Central memory CD8-positive, alpha-beta T cell (primary cell): ENCODE data around the gene TMEM244.
"Not testable (repeated sequence)": the region's sequence is repeated elsewhere in the genome, so short reads cannot be mapped to it uniquely, and the experiment has no call there.

ENCODE experiments used
- ATAC-seq: fragments of 150-1000 bp; cut with Tn5 transposase; replicated peaks from 2 replicates; pipeline ENCODE4 v1.10.0; 2022; ENCODE audit warnings: mild to moderate bottlenecking, moderate FRiP score, moderate number of reproducible peaks; ENCODE audit not compliant: poor library complexity, severe bottlenecking; ENCODE audit errors: extremely low read depth
- DNase-seq, 2 donors: peaks; one replicate each; pipeline ENCODE4 v3.0.0; 2021; ENCODE audit warnings: low spot score in 2 of 2
- H3K27ac Mint-ChIP-seq: one replicate; pipeline ENCODE4 v1.8.0; 2022; ENCODE audit warnings: low read depth, mild to moderate bottlenecking, moderate library complexity, mixed read lengths
- H3K27me3 Mint-ChIP-seq: one replicate; pipeline ENCODE4 v1.8.0; 2022; ENCODE audit warnings: mixed read lengths
- H3K36me3 Mint-ChIP-seq: one replicate; pipeline ENCODE4 v1.8.0; 2022; ENCODE audit warnings: mild to moderate bottlenecking, moderate library complexity, mixed read lengths; ENCODE audit not compliant: insufficient read depth
- H3K4me1 Mint-ChIP-seq: one replicate; pipeline ENCODE4 v1.8.0; 2022; ENCODE audit warnings: mixed read lengths
- H3K4me3 Mint-ChIP-seq: one replicate; pipeline ENCODE4 v1.8.0; 2022; ENCODE audit warnings: mild to moderate bottlenecking, moderate library complexity, mixed read lengths
- H3K9me3 Mint-ChIP-seq: one replicate; pipeline ENCODE4 v1.8.0; 2022; ENCODE audit warnings: mixed read lengths

Gene TMEM244

DNA sequence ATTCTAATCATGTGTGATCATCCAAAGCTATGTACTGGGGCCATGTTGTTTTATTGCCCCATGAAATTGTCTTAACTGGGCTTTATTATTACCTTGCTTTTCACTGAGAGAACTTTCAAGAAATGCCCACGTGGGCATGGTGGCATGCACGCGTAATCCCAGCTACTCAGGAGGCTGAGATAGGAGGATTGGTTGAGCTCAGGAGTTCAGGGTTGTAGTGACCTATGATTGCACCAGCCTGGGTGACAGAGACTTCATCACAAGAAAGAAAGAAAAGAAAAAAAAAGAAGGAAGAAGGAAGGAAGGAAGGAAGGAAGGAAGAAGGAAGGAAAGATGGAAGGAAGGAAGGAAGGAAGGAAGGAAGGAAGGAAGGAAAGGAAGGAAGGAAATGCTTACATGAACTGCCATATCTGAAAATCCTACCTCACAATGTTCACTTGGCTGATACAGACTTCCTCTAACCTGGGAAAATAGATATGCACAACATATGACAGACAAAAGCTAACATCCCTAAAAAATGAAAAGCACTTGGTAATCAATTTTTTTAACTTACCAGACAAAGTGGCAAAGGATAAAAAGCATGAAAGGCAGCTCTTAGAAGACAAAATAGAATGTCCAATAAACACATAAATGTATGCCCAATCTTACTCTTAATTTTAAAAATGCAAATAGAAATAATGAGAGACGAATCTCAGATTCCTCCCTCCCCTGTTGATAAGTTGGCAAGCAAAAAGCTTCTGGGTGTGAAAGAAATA, 25.5 kb upstream of the TMEM244 start:
- Mint-ChIP-seq H3K36me3 (no peaks in the 10 kb centered on the region), H3K27me3 (peaks cover 21% of the 10 kb centered on the region), H3K9me3 (no peaks in the 10 kb centered on the region), H3K4me3 (no peak overlapping the region), H3K4me1 (peaks cover 7% of the 10 kb centered on the region), H3K27ac (no peak overlapping the region)
- ATAC-seq = no peak
- no peak for DNase-seq

DNA sequence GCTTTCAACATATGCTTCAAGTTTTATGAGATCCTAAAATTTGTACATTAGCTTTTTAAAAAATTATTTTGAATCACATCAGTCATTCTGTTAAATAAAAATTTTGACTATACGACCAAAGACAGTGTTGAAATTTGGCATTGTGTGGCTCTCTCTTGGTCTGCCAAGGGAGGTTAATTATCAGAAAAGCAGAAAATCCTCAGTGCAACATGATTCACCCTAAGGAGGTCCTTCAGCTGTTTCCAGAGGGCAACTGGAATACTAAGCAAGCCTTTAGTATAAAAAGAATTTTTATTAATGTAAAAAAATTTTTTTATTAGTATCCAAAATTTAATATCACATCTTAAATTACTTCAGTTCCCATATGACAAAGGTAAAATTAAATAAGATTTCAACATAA, 23.1 kb upstream of the TMEM244 start:
- no peaks in the 10 kb centered on the region for H3K9me3 Mint-ChIP-seq
- peaks cover 21% of the 10 kb centered on the region for H3K27me3 Mint-ChIP-seq
- peaks cover 7% of the 10 kb centered on the region for H3K4me1 Mint-ChIP-seq
- no peaks in the 10 kb centered on the region for H3K36me3 Mint-ChIP-seq
- no peak overlapping the region for H3K27ac Mint-ChIP-seq
- no peak overlapping the region for H3K4me3 Mint-ChIP-seq
- no peak for DNase-seq
- ATAC-seq = no peak

DNA sequence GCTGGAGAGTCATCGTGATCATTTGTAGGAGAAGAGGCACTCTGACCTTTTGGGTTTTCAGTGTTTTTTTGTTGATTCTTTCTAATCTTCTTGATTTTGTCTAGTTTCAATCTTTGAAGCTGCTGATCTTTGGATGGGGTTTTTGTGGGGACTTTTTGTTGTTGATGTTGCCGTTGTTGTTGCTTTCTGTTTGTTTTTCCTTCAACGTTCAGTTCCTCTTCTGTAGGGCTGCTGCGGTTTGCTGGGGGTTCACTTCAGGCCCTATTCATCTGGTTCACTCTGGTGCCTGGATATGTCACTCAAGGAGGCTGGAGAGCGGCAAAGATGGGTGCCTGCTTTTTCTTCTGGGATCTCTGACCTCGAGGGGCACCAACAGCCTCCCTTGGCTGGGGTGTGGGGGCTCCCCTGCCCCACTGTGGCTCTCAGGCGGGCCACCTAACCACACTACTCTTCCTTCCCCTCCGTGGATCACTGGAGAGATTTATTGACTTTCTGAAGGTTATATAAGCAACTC, 21.5 kb upstream of the TMEM244 start:
- DNase-seq = no peak
- peaks cover 21% of the 10 kb centered on the region for H3K27me3 Mint-ChIP-seq
- H3K27ac Mint-ChIP-seq = peak overlapping the region; percentile 68
- no peaks in the 10 kb centered on the region for H3K36me3 Mint-ChIP-seq
- peaks cover 7% of the 10 kb centered on the region for H3K4me1 Mint-ChIP-seq
- H3K9me3 Mint-ChIP-seq = peaks cover 6% of the 10 kb centered on the region
- ATAC-seq = no peak
- no peak overlapping the region for H3K4me3 Mint-ChIP-seq

DNA sequence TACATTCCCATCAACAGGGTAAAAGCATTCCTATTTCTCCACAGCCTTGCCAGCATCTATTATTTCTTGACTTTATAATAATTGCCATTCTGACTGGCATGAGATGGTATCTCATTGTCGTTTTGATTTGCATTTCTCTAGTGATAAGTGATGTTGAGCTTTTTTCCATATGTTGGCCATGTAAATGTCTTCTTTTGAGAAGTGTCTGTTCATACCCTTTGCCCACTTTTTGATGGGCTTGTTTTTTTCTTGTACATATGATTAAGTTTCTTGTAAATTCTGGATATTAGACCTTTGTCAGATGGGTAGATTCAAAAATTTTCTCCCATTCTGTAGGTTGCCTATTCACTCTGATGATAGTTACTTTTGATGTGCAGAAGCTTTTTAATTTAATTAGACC, 16.8 kb upstream of the TMEM244 start:
- H3K9me3 Mint-ChIP-seq, DNase-seq, H3K4me3 Mint-ChIP-seq, ATAC-seq, H3K27ac Mint-ChIP-seq, H3K36me3 Mint-ChIP-seq: not testable (repeated sequence)
- Mint-ChIP-seq H3K27me3 (peaks cover 12% of the 10 kb centered on the region), H3K4me1 (peaks cover 15% of the 10 kb centered on the region)

DNA sequence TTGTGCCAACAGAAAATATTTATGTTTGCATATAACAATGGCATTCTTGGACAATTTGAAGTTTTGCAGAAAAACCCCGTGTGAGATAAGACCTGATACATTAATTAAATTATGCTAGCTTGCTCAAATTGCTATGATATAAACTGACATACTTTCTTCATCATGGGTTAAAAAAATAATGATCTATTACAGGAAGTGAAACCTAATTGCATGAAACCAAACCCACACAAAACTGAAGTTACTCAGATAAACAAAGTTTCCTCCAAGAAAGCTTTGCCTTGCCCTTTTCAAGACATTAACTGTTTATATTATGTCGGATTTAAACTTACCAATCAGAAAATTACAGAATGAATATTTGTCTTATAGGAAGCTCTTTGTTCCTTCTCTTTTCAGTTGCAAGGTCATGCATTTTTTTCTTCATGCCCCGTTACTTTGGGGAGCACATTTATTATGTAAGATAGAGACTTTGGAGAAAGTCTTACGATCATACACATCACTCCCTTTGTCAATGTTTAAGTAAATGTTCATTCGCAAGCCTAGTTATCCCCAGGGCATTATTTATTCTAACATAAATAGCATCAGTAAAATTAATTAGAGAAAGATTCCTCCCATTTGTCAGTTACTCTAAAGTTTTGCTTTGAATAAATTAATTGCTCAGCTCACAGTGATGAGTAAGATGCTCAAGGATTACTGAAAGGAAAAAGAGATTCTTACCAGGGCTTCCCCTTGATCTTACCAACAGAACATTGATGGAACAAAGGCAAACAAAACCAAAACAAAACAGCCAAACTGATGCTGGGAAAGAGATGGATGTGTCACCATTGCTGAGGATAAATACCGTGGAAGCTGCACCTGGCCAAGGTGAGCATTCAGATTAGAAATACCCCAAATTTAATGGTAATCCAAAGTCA, 14.8 kb upstream of the TMEM244 start:
- Mint-ChIP-seq H3K27me3 (no peaks in the 10 kb centered on the region), H3K27ac (peak overlapping the region; percentile 37), H3K4me1 (peaks cover 8% of the 10 kb centered on the region), H3K9me3 (peaks cover 6% of the 10 kb centered on the region), H3K36me3 (no peaks in the 10 kb centered on the region), H3K4me3 (peak overlapping the region; percentile 14)
- ATAC-seq (no peak), DNase-seq (no peak)

DNA sequence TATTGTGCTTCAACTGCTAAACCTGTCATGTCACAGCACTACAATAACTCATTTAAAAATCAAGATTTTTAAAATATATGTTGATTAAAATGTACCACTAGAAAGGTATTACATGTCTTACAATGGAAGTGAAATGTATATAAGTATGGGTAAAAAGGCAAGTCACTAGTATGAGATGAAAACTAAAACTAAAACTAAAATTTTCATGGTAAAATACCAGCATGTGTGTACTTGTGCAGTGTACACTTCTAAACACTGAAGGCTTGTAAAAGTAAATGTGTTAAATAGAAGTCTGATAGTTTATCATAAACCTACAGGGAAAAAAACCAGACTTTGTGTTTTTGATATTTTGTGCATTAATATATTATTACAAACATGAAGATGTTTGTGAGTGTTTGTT, 13.7 kb upstream of the TMEM244 start:
- DNase-seq = no peak
- peaks cover 8% of the 10 kb centered on the region for H3K4me1 Mint-ChIP-seq
- H3K4me3 Mint-ChIP-seq = no peak overlapping the region
- no peak for ATAC-seq
- peaks cover 6% of the 10 kb centered on the region for H3K9me3 Mint-ChIP-seq
- no peak overlapping the region for H3K27ac Mint-ChIP-seq
- H3K27me3 Mint-ChIP-seq = no peaks in the 10 kb centered on the region
- H3K36me3 Mint-ChIP-seq = no peaks in the 10 kb centered on the region

DNA sequence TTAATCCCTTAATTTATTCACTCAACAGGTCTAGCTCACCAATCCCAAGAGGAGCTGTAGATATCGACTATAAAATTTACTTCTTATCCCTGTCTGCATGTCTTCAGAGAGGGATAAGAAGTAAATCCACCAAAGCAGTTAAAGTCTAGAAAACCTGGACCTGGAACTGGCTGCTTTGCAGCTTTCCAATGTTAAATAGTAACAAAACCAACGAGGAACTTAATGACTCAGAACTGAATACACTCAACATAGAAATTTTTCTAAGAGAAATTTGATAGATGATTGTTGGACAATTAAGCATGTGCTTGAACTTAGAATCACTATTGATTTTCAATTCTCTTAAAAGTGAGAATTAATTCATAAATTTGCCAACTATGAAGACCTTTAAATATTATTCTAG, 11.5 kb upstream of the TMEM244 start:
- no peak overlapping the region for H3K27ac Mint-ChIP-seq
- H3K36me3 Mint-ChIP-seq = no peaks in the 10 kb centered on the region
- ATAC-seq (no peak), DNase-seq (no peak)
- H3K4me3 Mint-ChIP-seq = no peak overlapping the region
- no peaks in the 10 kb centered on the region for H3K27me3 Mint-ChIP-seq
- H3K4me1 Mint-ChIP-seq = peaks cover 8% of the 10 kb centered on the region
- no peaks in the 10 kb centered on the region for H3K9me3 Mint-ChIP-seq

DNA sequence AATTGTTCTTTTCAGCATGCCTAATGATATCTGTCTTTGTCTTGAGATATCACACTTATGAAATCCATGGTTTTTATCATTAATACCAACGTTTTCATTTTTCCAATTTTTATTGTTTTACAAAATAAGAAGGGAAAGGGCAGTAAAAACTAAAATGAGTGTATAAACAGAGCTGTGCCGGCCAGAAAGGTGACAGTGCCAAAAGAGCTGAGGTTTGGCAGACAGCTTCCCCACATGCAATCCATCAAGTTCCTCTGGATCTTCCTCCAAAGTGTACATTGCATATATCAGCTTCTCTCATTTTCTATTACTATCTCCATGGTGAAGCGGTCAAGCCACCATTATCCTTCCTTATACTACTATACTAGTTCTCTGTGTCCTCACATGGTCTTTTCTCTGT, 10.1 kb upstream of the TMEM244 start:
- DNase-seq (no peak), ATAC-seq (no peak)
- Mint-ChIP-seq H3K27ac (no peak overlapping the region), H3K4me1 (peaks cover 7% of the 10 kb centered on the region), H3K9me3 (no peaks in the 10 kb centered on the region), H3K27me3 (no peaks in the 10 kb centered on the region), H3K4me3 (no peak overlapping the region), H3K36me3 (no peaks in the 10 kb centered on the region)

DNA sequence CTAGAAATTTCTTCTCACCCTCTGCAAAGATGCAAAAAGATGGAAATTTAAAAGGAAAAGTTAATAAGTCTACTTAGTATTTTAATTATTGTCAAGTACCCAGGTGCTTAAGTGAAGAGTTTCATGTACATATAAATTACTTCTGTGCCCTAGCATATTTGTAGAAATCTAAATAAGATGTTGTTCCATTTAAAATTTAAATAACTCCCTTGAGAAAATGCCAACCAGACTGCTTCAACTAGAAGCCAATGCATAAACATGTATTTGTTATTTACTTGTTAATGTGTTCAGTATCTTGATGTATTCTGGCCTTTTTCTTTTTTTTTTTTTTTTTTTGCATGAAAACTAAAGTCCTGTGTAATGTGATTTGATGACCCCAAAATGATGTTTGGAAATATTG, 6.3 kb upstream of the TMEM244 start:
- Mint-ChIP-seq H3K27ac (no peak overlapping the region), H3K36me3 (peaks cover 1% of the 10 kb centered on the region), H3K4me1 (no peaks in the 10 kb centered on the region), H3K4me3 (no peak overlapping the region), H3K9me3 (no peaks in the 10 kb centered on the region), H3K27me3 (no peaks in the 10 kb centered on the region)
- DNase-seq = no peak
- ATAC-seq = no peak

DNA sequence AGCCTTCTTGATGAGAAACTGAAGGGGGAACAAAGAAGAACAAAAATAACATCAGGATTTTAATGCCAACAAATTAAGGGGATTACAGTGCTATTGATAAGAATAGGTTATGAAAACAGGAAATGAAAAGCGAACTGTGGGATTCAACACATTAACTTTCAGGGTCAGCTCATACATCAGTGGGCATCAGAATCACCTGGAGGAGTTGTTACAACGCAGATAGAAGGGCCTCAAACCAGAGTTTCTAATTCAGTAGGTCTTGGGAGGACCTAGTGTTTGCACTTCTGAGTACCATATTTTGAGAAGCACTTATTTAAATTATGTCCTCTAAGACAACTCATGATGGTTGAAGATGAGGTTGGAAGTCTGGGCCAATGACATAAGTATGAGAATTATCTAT, 5.6 kb upstream of the TMEM244 start:
- H3K9me3 Mint-ChIP-seq = no peaks in the 10 kb centered on the region
- no peak for DNase-seq
- ATAC-seq = no peak
- no peaks in the 10 kb centered on the region for H3K4me1 Mint-ChIP-seq
- no peak overlapping the region for H3K27ac Mint-ChIP-seq
- peaks cover 4% of the 10 kb centered on the region for H3K36me3 Mint-ChIP-seq
- no peak overlapping the region for H3K4me3 Mint-ChIP-seq
- H3K27me3 Mint-ChIP-seq = no peaks in the 10 kb centered on the region

DNA sequence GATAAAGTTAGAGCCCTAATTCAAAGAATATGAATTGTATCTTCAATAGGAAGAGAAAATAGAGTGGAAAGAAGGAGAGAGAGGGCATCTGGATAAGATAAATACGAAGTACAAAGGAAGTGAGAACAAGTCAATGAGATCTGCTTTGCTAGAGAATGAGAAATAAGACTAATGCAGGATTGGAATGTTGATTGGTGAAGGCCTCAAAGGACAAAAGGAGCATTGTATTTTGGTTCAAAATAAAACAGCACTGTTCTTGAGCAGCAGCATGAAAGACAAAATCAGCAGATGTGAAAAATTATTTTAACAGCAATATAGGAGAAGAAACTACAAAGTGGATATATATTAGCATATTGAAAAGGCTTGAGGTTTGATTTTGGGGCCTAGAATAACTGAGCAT, 5.1 kb upstream of the TMEM244 start:
- H3K36me3 Mint-ChIP-seq = peaks cover 4% of the 10 kb centered on the region
- no peak for ATAC-seq
- no peak for DNase-seq
- no peaks in the 10 kb centered on the region for H3K9me3 Mint-ChIP-seq
- no peaks in the 10 kb centered on the region for H3K4me1 Mint-ChIP-seq
- no peaks in the 10 kb centered on the region for H3K27me3 Mint-ChIP-seq
- no peak overlapping the region for H3K4me3 Mint-ChIP-seq
- no peak overlapping the region for H3K27ac Mint-ChIP-seq

DNA sequence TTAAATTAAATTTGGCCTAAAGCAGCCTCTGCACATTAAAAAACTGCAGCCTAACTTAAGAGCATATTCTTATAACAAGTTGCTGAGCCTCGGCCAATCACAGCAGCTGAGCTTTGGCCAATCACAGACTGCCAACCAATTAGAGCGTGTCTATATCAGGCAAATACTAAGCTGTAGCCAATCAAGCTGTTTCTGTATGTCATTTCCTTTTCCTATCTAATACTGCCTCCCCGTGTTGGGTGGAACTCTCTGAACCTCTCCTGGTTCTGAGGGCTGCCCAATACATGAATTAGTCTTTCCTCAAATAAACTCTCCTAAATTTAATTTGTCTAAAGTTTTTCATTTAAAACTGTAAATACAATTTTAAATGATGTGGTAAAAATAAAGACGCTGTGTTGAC, 3.9 kb upstream of the TMEM244 start:
- Mint-ChIP-seq H3K4me3 (no peak overlapping the region), H3K9me3 (no peaks in the 10 kb centered on the region), H3K27me3 (no peaks in the 10 kb centered on the region), H3K27ac (no peak overlapping the region), H3K36me3 (peaks cover 7% of the 10 kb centered on the region), H3K4me1 (no peaks in the 10 kb centered on the region)
- ATAC-seq (no peak), DNase-seq (no peak)

DNA sequence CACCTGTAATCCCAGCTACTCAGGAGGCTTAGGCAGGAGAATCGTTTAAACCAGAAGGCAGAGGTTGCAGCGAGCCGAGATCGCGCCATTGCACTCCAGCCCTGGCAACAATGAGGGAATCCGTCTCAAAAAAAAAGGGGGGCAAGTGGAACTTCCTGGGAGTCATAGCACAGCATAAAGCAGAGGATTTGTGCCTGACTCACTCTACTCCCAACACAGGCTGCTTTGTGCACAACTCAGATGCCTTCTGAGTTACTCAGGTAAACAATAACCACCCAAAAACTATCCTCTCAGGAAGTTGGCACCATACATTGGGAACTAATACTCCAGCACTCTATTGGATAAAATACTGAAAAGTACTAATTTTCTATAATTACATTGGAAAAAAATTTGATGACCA, 2.5 kb upstream of the TMEM244 start:
- no peak for ATAC-seq
- DNase-seq = no peak
- no peaks in the 10 kb centered on the region for H3K4me1 Mint-ChIP-seq
- H3K4me3 Mint-ChIP-seq = no peak overlapping the region
- no peaks in the 10 kb centered on the region for H3K9me3 Mint-ChIP-seq
- H3K27ac Mint-ChIP-seq = no peak overlapping the region
- peaks cover 7% of the 10 kb centered on the region for H3K36me3 Mint-ChIP-seq
- no peaks in the 10 kb centered on the region for H3K27me3 Mint-ChIP-seq
